Measurements from ENCODE around the gene PROCA1.

The PROCA1 gene

DNA sequence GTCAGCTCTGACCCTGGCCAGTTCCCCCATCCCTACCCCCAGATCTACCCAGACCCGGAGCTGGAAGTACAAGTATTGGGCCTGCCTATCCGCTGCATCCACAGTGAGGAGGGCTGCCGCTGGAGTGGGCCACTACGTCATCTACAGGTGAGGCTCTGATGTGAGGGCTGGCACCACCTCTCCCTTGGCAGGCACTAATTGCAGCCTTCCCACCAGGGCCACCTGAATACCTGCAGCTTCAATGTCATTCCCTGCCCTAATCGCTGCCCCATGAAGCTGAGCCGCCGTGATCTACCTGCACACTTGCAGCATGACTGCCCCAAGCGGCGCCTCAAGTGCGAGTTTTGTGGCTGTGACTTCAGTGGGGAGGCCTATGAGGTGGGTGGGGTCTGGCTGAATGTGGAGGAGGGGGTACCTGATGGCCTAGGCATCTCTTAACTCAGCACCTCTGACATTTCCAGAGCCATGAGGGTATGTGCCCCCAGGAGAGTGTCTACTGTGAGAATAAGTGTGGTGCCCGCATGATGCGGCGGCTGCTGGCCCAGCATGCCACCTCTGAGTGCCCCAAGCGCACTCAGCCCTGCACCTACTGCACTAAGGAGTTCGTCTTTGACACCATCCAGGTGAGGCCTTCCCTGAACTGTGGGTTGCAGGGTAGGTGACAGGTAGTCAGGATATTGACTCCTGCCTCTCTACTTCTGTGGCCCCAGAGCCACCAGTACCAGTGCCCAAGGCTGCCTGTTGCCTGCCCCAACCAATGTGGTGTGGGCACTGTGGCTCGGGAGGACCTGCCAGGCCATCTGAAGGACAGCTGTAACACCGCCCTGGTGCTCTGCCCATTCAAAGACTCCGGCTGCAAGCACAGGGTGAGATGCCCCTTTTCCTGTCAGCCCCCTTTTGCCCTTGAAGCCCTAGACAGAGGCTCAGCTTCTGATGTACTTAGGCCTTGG is 36.4 kb upstream of the PROCA1 start:
- in situ Hi-C loops (cut with MboI; ENCODE audit: low sequenced_read_pairs), result no loop called here
- H3K4me1 ChIP-seq, result peaks cover 15% of the 10 kb centered on the region
- no peaks in the 10 kb centered on the region for H3K9me3 ChIP-seq
- no peak overlapping the region for H3K4me3 ChIP-seq
- no peaks in the 10 kb centered on the region for H3K27me3 ChIP-seq (ENCODE audit: low read depth)
- H3K36me3 ChIP-seq (replicated peaks), result peaks cover 73% of the 10 kb centered on the region
- DNase-seq (ENCODE audit: low spot score in 2 of 2), result no peak

DNA sequence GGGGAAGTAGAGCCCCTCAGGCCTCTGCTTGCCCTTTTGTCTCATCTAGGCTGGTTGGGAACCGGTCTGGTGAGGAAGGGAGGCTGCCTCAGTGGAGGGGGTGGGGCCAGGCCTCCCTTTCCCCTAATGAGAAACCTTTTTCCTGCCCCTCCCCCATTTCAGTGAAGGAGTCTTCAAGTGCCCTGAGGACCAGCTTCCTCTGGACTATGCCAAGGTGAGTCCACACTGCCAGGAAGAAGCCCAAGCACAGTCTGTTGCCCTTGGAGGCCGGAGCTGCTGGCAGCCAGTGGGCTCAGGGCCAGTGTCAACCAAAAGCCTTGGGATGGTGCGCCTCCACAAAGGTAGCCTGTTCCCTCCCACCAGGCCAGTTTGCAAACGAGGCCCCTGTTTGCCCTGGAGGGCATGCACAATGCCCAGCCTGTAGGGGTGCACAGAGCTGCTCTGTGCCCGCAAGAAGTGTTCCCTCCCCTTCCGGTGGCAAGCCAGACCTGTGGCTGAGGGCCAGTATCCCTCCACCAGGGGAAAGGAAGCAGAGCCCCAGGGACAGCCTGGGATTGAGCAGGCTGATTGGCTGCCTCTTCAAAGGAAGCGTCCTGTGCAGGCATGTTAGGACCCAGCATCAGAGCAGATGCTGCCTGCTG is 35.5 kb upstream of the PROCA1 start:
- H3K4me1 ChIP-seq, result peaks cover 18% of the 10 kb centered on the region
- no peaks in the 10 kb centered on the region for H3K27me3 ChIP-seq (ENCODE audit: low read depth)
- H3K9me3 ChIP-seq, result no peaks in the 10 kb centered on the region
- in situ Hi-C loops (cut with MboI; ENCODE audit: low sequenced_read_pairs), result no loop called here
- H3K4me3 ChIP-seq, result no peak overlapping the region
- DNase-seq (ENCODE audit: low spot score in 2 of 2), result no peak
- H3K36me3 ChIP-seq (replicated peaks), result peaks cover 69% of the 10 kb centered on the region

GRCh38 chr17:28746611-28747050 is 34.9 kb upstream of the PROCA1 start:
- in situ Hi-C loops (cut with MboI; ENCODE audit: low sequenced_read_pairs), result no loop called here
- Histone ChIP-seq H3K4me3 (no peak overlapping the region), H3K9me3 (no peaks in the 10 kb centered on the region), H3K4me1 (peaks cover 18% of the 10 kb centered on the region), H3K27me3 (ENCODE audit: low read depth) (no peaks in the 10 kb centered on the region), H3K36me3 (replicated peaks) (peaks cover 67% of the 10 kb centered on the region)
- no peak for DNase-seq (ENCODE audit: low spot score in 2 of 2)

- no peak for DNase-seq (ENCODE audit: low spot score in 2 of 2)
- Histone ChIP-seq H3K4me1 (peaks cover 18% of the 10 kb centered on the region), H3K4me3 (peak overlapping the region; percentile 88), H3K9me3 (no peaks in the 10 kb centered on the region), H3K27me3 (ENCODE audit: low read depth) (no peaks in the 10 kb centered on the region), H3K36me3 (replicated peaks) (peaks cover 60% of the 10 kb centered on the region)
- in situ Hi-C loops (cut with MboI; ENCODE audit: low sequenced_read_pairs), result no loop called here
These were observed 34.2 kb upstream of the PROCA1 start for GRCh38 chr17:28745786-28746411.

DNA sequence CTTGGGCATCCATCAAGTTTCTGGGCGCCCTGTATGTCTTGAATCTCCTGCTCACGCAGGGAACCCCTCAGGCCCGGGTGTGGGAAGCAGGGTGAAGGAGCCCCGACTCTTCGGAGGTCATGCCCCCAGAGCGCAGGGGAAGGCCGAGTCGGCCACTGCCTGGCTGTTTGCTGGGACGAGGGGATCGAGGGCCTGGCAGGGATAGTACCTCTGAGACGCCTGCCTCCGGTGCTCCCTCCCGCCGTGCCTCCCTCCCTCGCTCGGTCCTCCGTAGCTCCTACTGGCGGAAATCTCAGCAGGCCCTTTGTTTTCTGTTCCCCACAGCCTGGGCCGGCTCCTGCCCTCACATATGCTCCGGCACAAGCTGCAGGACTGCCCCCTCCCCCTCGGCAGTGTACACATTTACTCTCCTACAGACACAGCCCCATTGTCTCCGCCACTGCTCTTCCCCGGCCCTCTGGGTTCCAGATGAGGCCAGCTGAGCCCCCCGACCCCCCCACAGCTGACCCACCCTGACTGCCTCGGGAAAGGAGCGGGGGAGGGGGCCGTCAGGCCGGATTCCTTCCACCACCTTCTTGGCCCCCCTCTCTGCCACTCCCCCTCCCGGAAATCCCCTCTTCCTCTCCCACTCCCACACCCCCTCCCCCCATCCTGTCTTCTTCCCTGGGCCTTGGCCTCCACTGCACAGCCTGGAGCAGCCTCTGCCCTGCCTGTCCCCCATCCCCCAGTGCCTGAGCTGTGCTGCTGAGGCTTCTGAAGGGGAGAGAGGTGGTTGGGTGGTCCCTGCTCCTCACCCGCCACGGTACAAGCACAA is 33.5 kb upstream of the PROCA1 start:
- Histone ChIP-seq H3K9me3 (no peaks in the 10 kb centered on the region), H3K4me1 (peaks cover 18% of the 10 kb centered on the region), H3K27me3 (ENCODE audit: low read depth) (no peaks in the 10 kb centered on the region), H3K36me3 (replicated peaks) (peaks cover 52% of the 10 kb centered on the region), H3K4me3 (peak overlapping the region; percentile 88)
- in situ Hi-C loops (cut with MboI; ENCODE audit: low sequenced_read_pairs), result no loop called here
- peak; percentile 74 to 86 for DNase-seq (ENCODE audit: low spot score in 2 of 2)

GRCh38 chr17:28744104-28744971 is 32.6 kb upstream of the PROCA1 start:
- in situ Hi-C loops (cut with MboI; ENCODE audit: low sequenced_read_pairs), result no loop called here
- peak; percentile 44 to 74 for DNase-seq (ENCODE audit: low spot score in 2 of 2)
- no peaks in the 10 kb centered on the region for H3K27me3 ChIP-seq (ENCODE audit: low read depth)
- H3K36me3 ChIP-seq (replicated peaks), result peaks cover 45% of the 10 kb centered on the region
- peaks cover 18% of the 10 kb centered on the region for H3K4me1 ChIP-seq
- peak overlapping the region; percentile 88 for H3K4me3 ChIP-seq
- H3K9me3 ChIP-seq, result no peaks in the 10 kb centered on the region

DNA sequence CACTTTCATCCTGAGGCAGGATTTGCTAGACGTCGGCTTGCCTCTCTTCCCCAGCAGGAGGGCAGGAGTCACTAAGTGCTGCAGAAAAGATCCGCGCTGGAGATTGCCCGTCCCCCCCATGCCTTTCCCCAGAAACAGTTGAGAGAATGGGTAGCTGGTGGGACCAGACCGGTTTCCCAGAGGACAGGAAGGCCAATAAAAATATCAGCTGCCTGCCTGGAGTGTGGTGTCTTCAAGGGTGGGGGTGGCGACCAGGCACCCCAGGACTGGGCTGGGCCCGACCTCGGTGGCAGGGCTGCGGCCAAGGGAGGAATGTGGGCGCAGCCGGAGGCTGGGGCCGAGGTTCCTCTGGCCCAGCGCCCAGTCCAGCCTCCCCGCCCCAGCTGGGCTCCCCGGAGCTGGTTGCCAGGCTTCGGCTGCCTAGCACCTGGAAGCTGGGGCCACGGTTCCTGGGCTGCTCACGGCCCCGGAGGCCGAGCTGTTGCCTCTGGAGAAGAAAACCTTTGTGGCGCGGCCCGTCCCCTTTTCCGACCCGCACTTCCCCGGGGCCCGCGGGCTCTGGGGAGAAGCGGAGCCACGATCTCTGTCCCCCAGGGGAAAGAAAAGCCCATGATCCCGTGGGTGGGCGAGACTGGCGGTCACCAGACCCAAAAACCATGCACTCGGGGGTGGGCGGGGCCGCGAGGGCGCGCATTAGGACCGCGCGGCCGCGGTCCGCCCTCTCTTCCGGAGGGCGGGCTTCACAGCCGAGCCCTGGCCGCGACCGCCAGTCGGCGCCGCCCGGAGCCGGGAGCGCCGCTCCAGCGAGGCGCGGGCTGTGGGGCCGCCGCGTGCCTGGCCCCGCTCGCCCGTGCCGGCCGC is 31.8 kb upstream of the PROCA1 start, which contains the start of gene TRAF4:
TRAF4 (plus strand) TSS at position 769 of the 861 bp plus-strand sequence. CDS start 102 bp downstream, outside the sequence.
- H3K4me1 ChIP-seq, result peaks cover 18% of the 10 kb centered on the region
- DNase-seq (ENCODE audit: low spot score in 2 of 2), result peak; percentile 87 to 89
- H3K36me3 ChIP-seq (replicated peaks), result peaks cover 36% of the 10 kb centered on the region
- no peaks in the 10 kb centered on the region for H3K9me3 ChIP-seq
- in situ Hi-C loops (cut with MboI; ENCODE audit: low sequenced_read_pairs), result no loop called here
- peak within 1 kb of the TSS; percentile 88 for H3K4me3 ChIP-seq
- H3K27me3 ChIP-seq (ENCODE audit: low read depth), result no peaks in the 10 kb centered on the region

DNA sequence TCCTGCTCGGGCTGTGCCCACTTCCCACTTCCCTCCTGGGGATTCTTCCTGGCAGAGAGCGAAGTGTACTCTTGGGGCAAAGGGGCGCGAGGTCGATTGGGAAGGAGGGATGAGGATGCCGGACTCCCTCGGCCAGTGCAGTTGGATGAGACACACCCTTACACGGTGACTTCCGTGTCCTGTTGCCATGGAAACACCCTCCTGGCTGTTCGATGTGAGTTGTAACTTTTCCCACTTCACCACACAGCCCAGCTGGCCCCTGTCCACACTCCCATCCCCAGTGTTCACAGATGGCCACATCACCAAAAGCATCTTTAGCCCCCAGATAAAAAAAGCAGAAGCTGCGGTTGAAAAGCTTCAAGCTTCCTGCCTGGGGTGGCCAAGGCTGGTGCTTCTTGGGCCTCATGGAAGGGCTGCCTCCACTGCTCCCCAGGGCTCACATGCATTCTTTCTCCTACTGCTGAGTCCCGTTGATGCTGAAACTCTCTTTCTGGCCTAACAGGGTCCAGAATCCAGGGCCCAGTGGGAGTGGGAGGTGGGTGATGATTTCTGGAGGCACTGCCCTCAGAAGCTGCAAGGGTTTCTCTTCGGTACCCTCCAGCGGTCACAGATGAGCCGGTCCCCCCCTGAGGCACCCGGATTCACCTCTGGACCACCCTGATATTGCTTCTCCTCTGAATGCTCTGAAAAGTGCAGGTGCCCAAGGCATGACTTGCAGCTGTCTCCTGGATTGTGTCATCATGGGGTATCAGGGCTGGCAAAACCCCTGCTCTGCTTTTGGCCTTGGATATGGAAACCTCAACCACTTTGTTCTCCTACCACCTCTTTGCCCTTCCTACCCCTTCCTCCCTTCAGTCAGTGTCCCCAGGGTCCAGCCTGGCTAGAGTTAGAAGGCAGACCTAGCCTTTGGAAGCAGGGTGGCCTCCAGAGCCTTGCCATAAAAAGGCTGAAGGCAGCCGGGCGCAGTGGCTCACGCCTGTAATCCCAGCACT is 30.0 kb upstream of the PROCA1 start:
- in situ Hi-C loops (cut with MboI; ENCODE audit: low sequenced_read_pairs), result no loop called here
- H3K4me3 ChIP-seq, result no peak overlapping the region
- H3K4me1 ChIP-seq, result peaks cover 18% of the 10 kb centered on the region
- no peaks in the 10 kb centered on the region for H3K9me3 ChIP-seq
- no peaks in the 10 kb centered on the region for H3K27me3 ChIP-seq (ENCODE audit: low read depth)
- no peak for DNase-seq (ENCODE audit: low spot score in 2 of 2)
- peaks cover 18% of the 10 kb centered on the region for H3K36me3 ChIP-seq (replicated peaks)

GRCh38 chr17:28740406-28741357 is 29.0 kb upstream of the PROCA1 start:
- Histone ChIP-seq H3K36me3 (replicated peaks) (peaks cover 8% of the 10 kb centered on the region), H3K9me3 (no peaks in the 10 kb centered on the region), H3K4me3 (no peak overlapping the region), H3K4me1 (peaks cover 14% of the 10 kb centered on the region), H3K27me3 (ENCODE audit: low read depth) (no peaks in the 10 kb centered on the region)
- in situ Hi-C loops (cut with MboI; ENCODE audit: low sequenced_read_pairs), result no loop called here
- DNase-seq (ENCODE audit: low spot score in 2 of 2), result no peak

DNA sequence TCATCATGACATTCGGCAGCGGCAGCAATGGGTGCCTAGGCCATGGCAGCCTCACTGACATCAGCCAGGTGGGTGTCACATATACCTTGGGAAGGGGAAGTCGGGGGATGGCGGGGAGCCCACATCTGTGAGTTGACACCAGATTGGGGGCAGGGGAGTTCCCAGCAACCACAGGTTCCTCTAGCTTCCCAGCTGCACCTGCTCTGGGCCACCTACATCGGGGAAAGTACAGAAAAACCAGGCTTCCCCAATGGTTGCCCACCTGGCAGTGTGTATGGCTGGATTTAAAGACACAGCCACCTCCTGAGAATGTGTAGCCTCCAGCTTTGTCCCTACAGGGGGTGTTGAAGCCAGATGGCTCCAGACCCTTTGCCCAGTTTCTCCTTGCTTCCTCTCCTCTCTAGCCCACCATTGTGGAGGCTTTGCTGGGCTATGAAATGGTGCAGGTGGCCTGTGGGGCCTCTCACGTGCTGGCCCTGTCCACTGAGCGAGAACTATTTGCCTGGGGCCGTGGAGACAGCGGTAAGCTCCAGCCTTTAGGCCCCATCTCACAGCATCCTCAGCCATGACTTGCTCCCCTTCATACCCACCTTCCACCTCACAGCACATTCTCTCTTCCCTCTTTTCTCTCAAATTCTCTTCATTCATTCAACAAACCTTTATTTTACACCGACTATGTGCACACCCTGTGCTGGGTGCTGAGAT is 27.1 kb upstream of the PROCA1 start:
- peaks cover 5% of the 10 kb centered on the region for H3K36me3 ChIP-seq (replicated peaks)
- H3K27me3 ChIP-seq (ENCODE audit: low read depth), result no peaks in the 10 kb centered on the region
- peaks cover 11% of the 10 kb centered on the region for H3K4me1 ChIP-seq
- in situ Hi-C loops (cut with MboI; ENCODE audit: low sequenced_read_pairs), result no loop called here
- no peak for DNase-seq (ENCODE audit: low spot score in 2 of 2)
- H3K9me3 ChIP-seq, result no peaks in the 10 kb centered on the region
- no peak overlapping the region for H3K4me3 ChIP-seq
